HepG2 (cell line): ENCODE measurements around the gene SZRD1. TPM values are rescaled to one million over a fixed set of nuclear protein-coding genes. Genes with fewer than 3 reads are reported as not detected.

Source experiments
- DR1 ChIP-seq: sonication (generic); formaldehyde crosslinking; IDR thresholded peaks from 2 replicates; pipeline ENCODE4 v1.8.0; 2021; ENCODE audit warnings: mild to moderate bottlenecking, missing genetic modification reagents, inconsistent platforms
- GABPB1 ChIP-seq: IDR thresholded peaks from 2 replicates; pipeline ENCODE4 v1.6.1; 2016; ENCODE audit warnings: mild to moderate bottlenecking, missing genetic modification reagents, moderate library complexity, missing compliant biosample characterization
- KDM5A ChIP-seq: fragments of 200-600 bp; sonication (generic); IDR thresholded peaks from 2 replicates; pipeline ENCODE4 v1.7.0; 2018; ENCODE audit warnings: antibody characterized with exemption, mild to moderate bottlenecking, low read length, borderline replicate concordance
- NCOA1 ChIP-seq: sonication (generic); formaldehyde crosslinking; IDR thresholded peaks from 2 replicates; pipeline ENCODE4 v1.9.0; 2021; ENCODE audit warnings: missing genetic modification reagents
- RFX1 ChIP-seq: fragments of 450-650 bp; IDR thresholded peaks from 2 replicates; pipeline ENCODE4 v1.6.1; 2017
- SMAD9 ChIP-seq: sonication (generic); formaldehyde crosslinking; IDR thresholded peaks from 2 replicates; pipeline ENCODE4 v1.5.1; 2020; ENCODE audit warnings: mild to moderate bottlenecking, missing genetic modification reagents
- SNAI1 ChIP-seq: sonication (generic); formaldehyde crosslinking; IDR thresholded peaks from 2 replicates; pipeline ENCODE4 v1.5.0; 2020; ENCODE audit warnings: mild to moderate bottlenecking, missing genetic modification reagents, borderline replicate concordance
- SNAPC2 ChIP-seq: sonication (generic); formaldehyde crosslinking; IDR thresholded peaks from 2 replicates; pipeline ENCODE4 v1.8.1; 2022; ENCODE audit warnings: mild to moderate bottlenecking, missing genetic modification reagents
- TBP ChIP-seq: sonication (generic); formaldehyde crosslinking; IDR thresholded peaks from 2 replicates; pipeline ENCODE4 v1.5.0; 2020; ENCODE audit warnings: missing genetic modification reagents
- YEATS2 ChIP-seq: sonication (generic); formaldehyde crosslinking; IDR thresholded peaks from 2 replicates; pipeline ENCODE4 v1.4.0; 2020; ENCODE audit warnings: missing genetic modification reagents, borderline replicate concordance
- ZEB1 ChIP-seq: IDR thresholded peaks from 2 replicates; pipeline ENCODE4 v1.6.1; 2012; ENCODE audit warnings: mild to moderate bottlenecking, low read depth, inconsistent platforms; ENCODE audit not compliant: insufficient replicate concordance
- ZKSCAN8 ChIP-seq: IDR thresholded peaks from 2 replicates; pipeline ENCODE4 v1.6.1; 2016; ENCODE audit warnings: borderline replicate concordance, missing genetic modification reagents, missing compliant biosample characterization
- ZNF230 ChIP-seq: sonication (generic); formaldehyde crosslinking; IDR thresholded peaks from 2 replicates; pipeline ENCODE4 v1.4.0; 2020; ENCODE audit warnings: mild to moderate bottlenecking, missing genetic modification reagents
- ZNF235 ChIP-seq: sonication (generic); formaldehyde crosslinking; IDR thresholded peaks from 2 replicates; pipeline ENCODE4 v1.8.1; 2023; ENCODE audit warnings: mild to moderate bottlenecking, missing genetic modification reagents, borderline replicate concordance
- ZNF337 ChIP-seq: sonication (generic); formaldehyde crosslinking; IDR thresholded peaks from 2 replicates; pipeline ENCODE4 v1.5.1; 2020; ENCODE audit warnings: missing genetic modification reagents, low read depth, mild to moderate bottlenecking, borderline replicate concordance
- ZNF431 ChIP-seq: sonication (generic); formaldehyde crosslinking; IDR thresholded peaks from 2 replicates; pipeline ENCODE4 v1.9.0; 2022; ENCODE audit warnings: missing genetic modification reagents, low read depth, mild to moderate bottlenecking, borderline replicate concordance
- ZNF652 ChIP-seq: IDR thresholded peaks from 2 replicates; pipeline ENCODE4 v1.6.1; 2016; ENCODE audit warnings: low read depth, borderline replicate concordance
- ZNF678 ChIP-seq: sonication (generic); formaldehyde crosslinking; IDR thresholded peaks from 2 replicates; pipeline ENCODE4 v1.4.0; 2020; ENCODE audit warnings: mild to moderate bottlenecking, missing genetic modification reagents
- ZNF768 ChIP-seq: sonication (generic); formaldehyde crosslinking; IDR thresholded peaks from 2 replicates; pipeline ENCODE4 v1.4.0; 2020; ENCODE audit warnings: missing genetic modification reagents
- polyA plus RNA-seq, 8 experiments: library from polyadenylated mRNA; depleted of rRNA in 3 of 8; stranded (reverse) in 7 of 8; unstranded in 1 of 8; fragments of >200 nt; fragmentation: Illumina TruSeq in 4 of 8; extraction: Trizol in 4 of 8; gene quantifications; 2 replicates each; pipeline versions ENCODE4 v1.2.1 to v1.2.3, GENCODE V29; 2011 to 2016; ENCODE audit warnings: low read depth in 4 of 8, missing spikeins in 1 of 8, mixed read lengths in 1 of 8; ENCODE audit not compliant: insufficient read depth in 1 of 8
- total RNA-seq, 5 experiments: library from RNA; depleted of rRNA; stranded (reverse); fragments of >200 nt; fragmentation: Illumina TruSeq; extraction: Trizol; gene quantifications; 2 replicates each; pipeline ENCODE4 v1.2.3, GENCODE V29; 2016; ENCODE audit warnings: low read depth in 1 of 5
- TF ChIP-seq, protein P1 (sequence below): sonication (generic); formaldehyde crosslinking; IDR thresholded peaks from 2 replicates; pipeline ENCODE4 v1.4.0; 2020; ENCODE audit warnings: mild to moderate bottlenecking, missing genetic modification reagents
- TF ChIP-seq, protein P2 (sequence below): sonication (generic); formaldehyde crosslinking; IDR thresholded peaks from 2 replicates; pipeline ENCODE4 v1.4.0; 2020; ENCODE audit warnings: missing genetic modification reagents, mild to moderate bottlenecking, borderline replicate concordance
- TF ChIP-seq, protein P3 (sequence below): sonication (generic); formaldehyde crosslinking; IDR thresholded peaks from 2 replicates; pipeline ENCODE4 v1.8.0; 2022; ENCODE audit warnings: mild to moderate bottlenecking, missing genetic modification reagents, borderline replicate concordance
- TF ChIP-seq, protein P4 (sequence below): IDR thresholded peaks from 2 replicates; pipeline ENCODE4 v1.6.1; 2016; ENCODE audit warnings: missing compliant biosample characterization, missing genetic modification reagents, borderline replicate concordance
- TF ChIP-seq, protein P5 (sequence below): sonication (generic); formaldehyde crosslinking; IDR thresholded peaks from 2 replicates; pipeline ENCODE4 v1.5.1; 2020; ENCODE audit warnings: mild to moderate bottlenecking, missing genetic modification reagents, borderline replicate concordance

Gene SZRD1
- total and polyA plus RNA-seq, 2 of the 13 experiments (the other 11 are each of a cell fraction or from before 2014, with no cell fraction given), result 28.5 to 41.4 TPM

DNA sequence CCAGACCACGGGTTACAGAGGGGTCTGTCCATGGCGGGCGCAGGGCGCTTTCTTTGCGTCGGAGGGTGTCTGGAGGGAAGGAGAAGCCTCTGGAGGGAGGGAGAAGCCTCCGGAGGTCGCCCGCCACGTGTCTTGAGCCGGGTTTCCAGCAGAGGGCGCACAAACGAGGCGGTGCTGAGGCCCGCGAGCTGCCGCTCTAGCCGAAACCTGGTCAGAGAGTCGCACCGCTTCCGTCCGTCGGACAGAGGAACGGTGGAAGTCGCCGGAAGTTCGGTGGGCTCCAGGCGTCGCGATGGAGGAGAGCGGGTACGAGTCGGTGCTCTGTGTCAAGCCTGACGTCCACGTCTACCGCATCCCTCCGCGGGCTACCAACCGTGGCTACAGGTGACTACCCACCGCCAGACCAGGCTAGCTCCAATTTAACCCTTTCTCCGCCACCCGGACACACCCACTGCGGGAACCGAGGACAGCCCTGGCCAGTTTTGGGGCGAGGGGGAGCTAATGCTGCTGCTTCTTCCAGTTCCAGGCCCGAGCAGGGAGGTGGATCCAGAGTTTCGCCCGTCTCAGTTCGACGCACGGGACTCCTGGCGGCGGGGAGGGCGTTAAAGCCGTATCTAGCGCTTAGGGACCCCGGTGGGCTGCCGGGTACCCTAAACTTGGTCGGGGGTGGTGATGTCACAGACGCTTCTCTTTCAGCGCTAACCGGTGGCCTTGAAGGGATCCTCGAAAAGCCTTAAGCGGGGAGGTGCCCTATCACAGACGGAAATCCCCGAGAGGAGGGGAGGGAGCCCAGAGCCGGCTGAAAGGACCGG, 73.6 kb downstream of the SZRD1 start, which contains the start of gene NECAP2 (continued):
- TF ChIP-seq, protein P1, sequence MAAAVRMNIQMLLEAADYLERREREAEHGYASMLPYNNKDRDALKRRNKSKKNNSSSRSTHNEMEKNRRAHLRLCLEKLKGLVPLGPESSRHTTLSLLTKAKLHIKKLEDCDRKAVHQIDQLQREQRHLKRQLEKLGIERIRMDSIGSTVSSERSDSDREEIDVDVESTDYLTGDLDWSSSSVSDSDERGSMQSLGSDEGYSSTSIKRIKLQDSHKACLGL, result peak; percentile 78
- TF ChIP-seq SNAI1 (peak; percentile 49; the same call in 1 of the 2 replicates), ZKSCAN8 (CRISPR knock-in tag) (no peak), ZNF337 (peak; percentile 32; the same call in 1 of the 2 replicates), ZEB1 (no peak), NCOA1 (peak; percentile 58), GABPB1 (peak; percentile 98), ZNF652 (CRISPR knock-in tag) (peak; percentile 98), ZNF678 (CRISPR knock-in tag) (0 out of 2 replicates have a peak, but pooled peaks have one; percentile 59), RFX1 (no peak), DR1 (CRISPR knock-in tag) (peak; percentile 79), ZNF768 (CRISPR knock-in tag) (peak; percentile 64; the same call in 1 of the 2 replicates), ZNF230 (CRISPR knock-in tag) (0 out of 2 replicates have a peak, but pooled peaks have one; percentile 53), SNAPC2 (peak; percentile 65), TBP (no peak), KDM5A (peak; percentile 71), SMAD9 (CRISPR knock-in tag) (no peak), ZNF235 (CRISPR knock-in tag) (0 out of 2 replicates have a peak, but pooled peaks have one; percentile 70), YEATS2 (CRISPR knock-in tag) (peak; percentile 97), ZNF431 (CRISPR knock-in tag) (peak; percentile 72)
- TF ChIP-seq, protein P2, sequence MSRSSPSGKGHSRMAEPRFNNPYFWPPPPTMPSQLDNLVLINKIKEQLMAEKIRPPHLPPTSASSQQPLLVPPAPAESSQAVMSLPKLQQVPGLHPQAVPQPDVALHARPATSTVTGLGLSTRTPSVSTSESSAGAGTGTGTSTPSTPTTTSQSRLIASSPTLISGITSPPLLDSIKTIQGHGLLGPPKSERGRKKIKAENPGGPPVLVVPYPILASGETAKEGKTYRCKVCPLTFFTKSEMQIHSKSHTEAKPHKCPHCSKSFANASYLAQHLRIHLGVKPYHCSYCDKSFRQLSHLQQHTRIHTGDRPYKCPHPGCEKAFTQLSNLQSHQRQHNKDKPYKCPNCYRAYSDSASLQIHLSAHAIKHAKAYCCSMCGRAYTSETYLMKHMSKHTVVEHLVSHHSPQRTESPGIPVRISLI (CRISPR knock-in tag), result peak; percentile 73; the same call in 1 of the 2 replicates
- TF ChIP-seq, protein P3, sequence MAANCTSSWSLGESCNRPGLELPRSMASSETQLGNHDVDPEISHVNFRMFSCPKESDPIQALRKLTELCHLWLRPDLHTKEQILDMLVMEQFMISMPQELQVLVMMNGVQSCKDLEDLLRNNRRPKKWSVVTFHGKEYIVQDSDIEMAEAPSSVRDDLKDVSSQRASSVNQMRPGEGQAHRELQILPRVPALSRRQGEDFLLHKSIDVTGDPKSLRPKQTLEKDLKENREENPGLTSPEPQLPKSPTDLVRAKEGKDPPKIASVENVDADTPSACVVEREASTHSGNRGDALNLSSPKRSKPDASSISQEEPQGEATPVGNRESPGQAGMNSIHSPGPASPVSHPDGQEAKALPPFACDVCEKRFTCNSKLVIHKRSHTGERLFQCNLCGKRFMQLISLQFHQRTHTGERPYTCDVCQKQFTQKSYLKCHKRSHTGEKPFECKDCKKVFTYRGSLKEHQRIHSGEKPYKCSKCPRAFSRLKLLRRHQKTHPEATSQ, result no peak; the same call in 1 of the 2 replicates
- TF ChIP-seq, protein P4, sequence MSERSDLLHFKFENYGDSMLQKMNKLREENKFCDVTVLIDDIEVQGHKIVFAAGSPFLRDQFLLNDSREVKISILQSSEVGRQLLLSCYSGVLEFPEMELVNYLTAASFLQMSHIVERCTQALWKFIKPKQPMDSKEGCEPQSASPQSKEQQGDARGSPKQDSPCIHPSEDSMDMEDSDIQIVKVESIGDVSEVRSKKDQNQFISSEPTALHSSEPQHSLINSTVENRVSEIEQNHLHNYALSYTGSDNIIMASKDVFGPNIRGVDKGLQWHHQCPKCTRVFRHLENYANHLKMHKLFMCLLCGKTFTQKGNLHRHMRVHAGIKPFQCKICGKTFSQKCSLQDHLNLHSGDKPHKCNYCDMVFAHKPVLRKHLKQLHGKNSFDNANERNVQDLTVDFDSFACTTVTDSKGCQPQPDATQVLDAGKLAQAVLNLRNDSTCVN (CRISPR knock-in tag), result peak; percentile 80
- TF ChIP-seq, protein P5, sequence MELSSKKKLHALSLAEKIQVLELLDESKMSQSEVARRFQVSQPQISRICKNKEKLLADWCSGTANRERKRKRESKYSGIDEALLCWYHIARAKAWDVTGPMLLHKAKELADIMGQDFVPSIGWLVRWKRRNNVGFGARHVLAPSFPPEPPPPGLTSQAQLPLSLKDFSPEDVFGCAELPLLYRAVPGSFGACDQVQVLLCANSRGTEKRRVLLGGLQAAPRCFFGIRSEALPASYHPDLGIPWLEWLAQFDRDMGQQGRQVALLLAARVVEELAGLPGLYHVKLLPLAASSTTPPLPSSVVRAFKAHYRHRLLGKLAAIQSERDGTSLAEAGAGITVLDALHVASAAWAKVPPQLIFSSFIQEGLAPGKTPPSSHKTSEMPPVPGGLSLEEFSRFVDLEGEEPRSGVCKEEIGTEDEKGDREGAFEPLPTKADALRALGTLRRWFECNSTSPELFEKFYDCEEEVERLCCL (CRISPR knock-in tag), result no peak
